Natural killer cell (primary cell): ENCODE data around the gene VMP1. TPM values are rescaled to one million over a fixed set of nuclear protein-coding genes. Genes with fewer than 3 reads are reported as not detected.

ENCODE experiments used
- ATAC-seq, 3 donors: fragments of 150-1000 bp in 2 of 3; fragments of 200-7000 bp in 1 of 3; cut with Tn5 transposase; 1 replicate in 1 of 3; 2 replicates in 2 of 3; pipeline ENCODE4 v1.10.0; 2021; ENCODE audit warnings: mild to moderate bottlenecking in 2 of 3, moderate library complexity in 2 of 3
- DNase-seq, 2 donors: peaks; one replicate each; pipeline versions ENCODE4 v3.0.0 to v3.0.0-alpha.2; 2013 to 2021; ENCODE audit warnings: mixed read lengths in 1 of 2
- H3K27ac ChIP-seq: one replicate; pipeline ENCODE4 v1.5.1; 2013; ENCODE audit warnings: mild to moderate bottlenecking, low read length
- H3K27me3 ChIP-seq: one replicate; pipeline ENCODE4 v1.6.1; 2013; ENCODE audit warnings: low read length; ENCODE audit not compliant: control insufficient read depth, insufficient read depth
- H3K36me3 ChIP-seq: one replicate; pipeline ENCODE4 v1.6.1; 2013; ENCODE audit warnings: low read length; ENCODE audit not compliant: control insufficient read depth, insufficient read depth
- H3K4me1 ChIP-seq: one replicate; pipeline ENCODE4 v1.6.1; 2013; ENCODE audit warnings: low read length; ENCODE audit not compliant: control insufficient read depth, insufficient read depth
- H3K4me3 ChIP-seq: one replicate; pipeline ENCODE4 v1.5.1; 2013; ENCODE audit warnings: low read length
- H3K9me3 ChIP-seq: one replicate; pipeline ENCODE4 v1.6.1; 2013; ENCODE audit warnings: low read length; ENCODE audit not compliant: control insufficient read depth, insufficient read depth
- H3K27ac Mint-ChIP-seq, 2 donors: one replicate each; pipeline ENCODE4 v1.8.0; 2022; ENCODE audit warnings: mild to moderate bottlenecking in 2 of 2, mixed read lengths in 2 of 2, moderate library complexity in 1 of 2
- H3K27me3 Mint-ChIP-seq, 2 donors: one replicate each; pipeline ENCODE4 v1.8.0; 2022; ENCODE audit warnings: low read depth in 2 of 2, mixed read lengths in 2 of 2
- H3K36me3 Mint-ChIP-seq: one replicate; pipeline ENCODE4 v1.8.0; 2022; ENCODE audit warnings: mixed read lengths
- H3K4me1 Mint-ChIP-seq, 2 donors: one replicate each; pipeline ENCODE4 v1.8.0; 2022; ENCODE audit warnings: mixed read lengths in 2 of 2
- H3K4me3 Mint-ChIP-seq: one replicate; pipeline ENCODE4 v1.8.0; 2022; ENCODE audit warnings: mild to moderate bottlenecking, moderate library complexity, mixed read lengths
- H3K9me3 Mint-ChIP-seq, 2 donors: one replicate each; pipeline ENCODE4 v1.8.0; 2022; ENCODE audit warnings: mixed read lengths in 2 of 2
- CTCF ChIP-seq: fragments of 200-600 bp; IDR thresholded peaks from one replicate; pipeline ENCODE4 v1.8.0; 2022; ENCODE audit warnings: antibody characterized with exemption
- WGBS: methylation state at CpG from one replicate; pipeline ENCODE4 v1.1.7; 2013; ENCODE audit warnings: missing lambda C conversion rate; ENCODE audit not compliant: insufficient coverage; 5-methylcytosine and 5-hydroxymethylcytosine counted together
- intact Hi-C: fragments of 100-400 bp; cut with micrococcal nuclease; formaldehyde crosslinking; loops from one replicate; pipeline ENCODE4 v1.14.2; 2022
- total RNA-seq, 4 donors: library from RNA; stranded (reverse); fragments of 120-200 nt in 1 of 4; gene quantifications; one replicate each; pipeline versions ENCODE4 v1.2.3 to v1.2.4, GENCODE V29; 2013 to 2022

The VMP1 gene
- total RNA-seq, 3 donors from 2014 or later (not counting 1 experiment from before 2014, with no cell fraction given), result 136 to 175 (median 162) TPM

GRCh38 chr17:59829217-59830006 lies 122.0 kb downstream of the VMP1 start:
- H3K27me3 Mint-ChIP-seq, result no peaks in the 10 kb centered on the region
- no peaks in the 10 kb centered on the region for H3K27me3 ChIP-seq
- no peak overlapping the region for H3K4me3 ChIP-seq
- TF ChIP-seq CTCF, result no peak
- H3K36me3 ChIP-seq, result peaks cover 3% of the 10 kb centered on the region
- no peaks in the 10 kb centered on the region for H3K9me3 ChIP-seq
- no peaks in the 10 kb centered on the region for H3K36me3 Mint-ChIP-seq
- ATAC-seq, result peak; percentile 92 to 97 (median 96)
- peak overlapping the region; percentile 91 to 97 for H3K27ac Mint-ChIP-seq
- H3K4me1 Mint-ChIP-seq, result peaks cover 41 to 44% of the 10 kb centered on the region in 2 donors
- H3K27ac ChIP-seq, result peak overlapping the region; percentile 71
- intact Hi-C loops, result loop anchor here (1.0 kb wide), 2 partner anchors 8 to 43 kb away; no protein-coding TSS in a partner anchor
- H3K9me3 Mint-ChIP-seq, result no peaks in the 10 kb centered on the region
- peak overlapping the region; percentile 81 for H3K4me3 Mint-ChIP-seq
- WGBS, result 40% methylated on average over 1 of the region's 4 CpGs
- peak in 1 of 2 donors; percentile 77 for DNase-seq
- H3K4me1 ChIP-seq, result peaks cover 21% of the 10 kb centered on the region

GRCh38 chr17:59830007-59830630 lies 122.7 kb downstream of the VMP1 start:
- Mint-ChIP-seq H3K27ac (peak overlapping the region; percentile 91 to 97), H3K4me3 (no peak overlapping the region), H3K27me3 (no peaks in the 10 kb centered on the region), H3K4me1 (peaks cover 41 to 44% of the 10 kb centered on the region in 2 donors), H3K9me3 (no peaks in the 10 kb centered on the region), H3K36me3 (no peaks in the 10 kb centered on the region)
- TF ChIP-seq CTCF, result no peak
- Histone ChIP-seq H3K27ac (peak overlapping the region; percentile 71), H3K4me1 (peaks cover 21% of the 10 kb centered on the region), H3K36me3 (peaks cover 3% of the 10 kb centered on the region), H3K4me3 (no peak overlapping the region), H3K9me3 (no peaks in the 10 kb centered on the region), H3K27me3 (no peaks in the 10 kb centered on the region)
- intact Hi-C loops, result no loop called here
- DNase-seq (no peak), ATAC-seq (no peak)
- 70% methylated on average over 2 of the region's 3 CpGs for WGBS

GRCh38 chr17:59830846-59831486 lies 123.5 kb downstream of the VMP1 start:
- no peak for ATAC-seq
- no peak overlapping the region for H3K4me3 ChIP-seq
- Mint-ChIP-seq H3K27me3 (no peaks in the 10 kb centered on the region), H3K9me3 (no peaks in the 10 kb centered on the region), H3K27ac (peak overlapping the region; percentile 91 to 97), H3K4me1 (peaks cover 40 to 41% of the 10 kb centered on the region in 2 donors), H3K36me3 (no peaks in the 10 kb centered on the region), H3K4me3 (no peak overlapping the region)
- no peak for DNase-seq
- no peak overlapping the region for H3K27ac ChIP-seq
- H3K27me3 ChIP-seq, result no peaks in the 10 kb centered on the region
- 80% methylated on average over 1 of the region's 1 CpG for WGBS
- intact Hi-C loops, result no loop called here
- H3K36me3 ChIP-seq, result no peaks in the 10 kb centered on the region
- peaks cover 18% of the 10 kb centered on the region for H3K4me1 ChIP-seq
- H3K9me3 ChIP-seq, result no peaks in the 10 kb centered on the region
- no peak for TF ChIP-seq CTCF
